ENCODE measurements around the gene NR3C1.

NR3C1 gene

GRCh38 chr5:143249851-143250250 is 153.6 kb downstream of the NR3C1 start:
- H3K9ac ChIP-seq (ENCODE audit: low read length): no peak overlapping the region
- no peak overlapping the region for H3K27ac ChIP-seq (ENCODE audit: low read depth, low read length)
- H3F3A ChIP-seq (ENCODE audit: insufficient read depth): no peaks in the 10 kb centered on the region
- no peaks in the 10 kb centered on the region for H4K20me1 ChIP-seq (ENCODE audit: low read depth, low read length)
- no peaks in the 10 kb centered on the region for H3K79me2 ChIP-seq (ENCODE audit: insufficient read depth, low read length)
- no peak overlapping the region for H2AFZ ChIP-seq (ENCODE audit: low read depth, low read length, severe bottlenecking)
- TF ChIP-seq CTCF (IDR thresholded peaks at IDR 0.05; ENCODE audit: insufficient read depth, low read length, poor library complexity, severe bottlenecking) (no peak), EZH2phosphoT487 (conservative IDR thresholded peaks at IDR 0.05; ENCODE audit: low read length) (no peak)
- no peaks in the 10 kb centered on the region for H3K36me3 ChIP-seq (ENCODE audit: low read length)
- H3K27me3 ChIP-seq (ENCODE audit: low read length): no peaks in the 10 kb centered on the region
- no peaks in the 10 kb centered on the region for H3K9me2 ChIP-seq (replicated peaks; ENCODE audit: insufficient read depth, low read length)
- H3K4me3 ChIP-seq (ENCODE audit: insufficient read depth, low read length, poor library complexity, severe bottlenecking): no peak overlapping the region
- no peaks in the 10 kb centered on the region for H3K9me3 ChIP-seq (ENCODE audit: insufficient read depth, low read length)
- H3K4me2 ChIP-seq (ENCODE audit: low read depth, low read length, poor library complexity, severe bottlenecking): no peak overlapping the region

- Histone ChIP-seq H3K9me2 (replicated peaks; ENCODE audit: insufficient read depth, low read length) (no peaks in the 10 kb centered on the region), H3K4me3 (ENCODE audit: insufficient read depth, low read length, poor library complexity, severe bottlenecking) (no peak overlapping the region), H3K79me2 (ENCODE audit: insufficient read depth, low read length) (no peaks in the 10 kb centered on the region), H3K27me3 (ENCODE audit: low read length) (no peaks in the 10 kb centered on the region), H3K9ac (ENCODE audit: low read length) (no peak overlapping the region), H3K27ac (ENCODE audit: low read depth, low read length) (no peak overlapping the region), H3K4me2 (ENCODE audit: low read depth, low read length, poor library complexity, severe bottlenecking) (no peak overlapping the region), H2AFZ (ENCODE audit: low read depth, low read length, severe bottlenecking) (no peak overlapping the region), H3K36me3 (ENCODE audit: low read length) (no peaks in the 10 kb centered on the region), H4K20me1 (ENCODE audit: low read depth, low read length) (no peaks in the 10 kb centered on the region), H3K9me3 (ENCODE audit: insufficient read depth, low read length) (no peaks in the 10 kb centered on the region), H3F3A (ENCODE audit: insufficient read depth) (no peaks in the 10 kb centered on the region)
- TF ChIP-seq EZH2phosphoT487 (conservative IDR thresholded peaks at IDR 0.05; ENCODE audit: low read length) (no peak), CTCF (IDR thresholded peaks at IDR 0.05; ENCODE audit: insufficient read depth, low read length, poor library complexity, severe bottlenecking) (no peak)
Measured at GRCh38 chr5:143248822-143249579, 154.5 kb downstream of the NR3C1 start.

GRCh38 chr5:143248391-143248790 is 155.1 kb downstream of the NR3C1 start:
- no peak overlapping the region for H2AFZ ChIP-seq (ENCODE audit: low read depth, low read length, severe bottlenecking)
- no peaks in the 10 kb centered on the region for H3K79me2 ChIP-seq (ENCODE audit: insufficient read depth, low read length)
- H3K4me2 ChIP-seq (ENCODE audit: low read depth, low read length, poor library complexity, severe bottlenecking): no peak overlapping the region
- no peaks in the 10 kb centered on the region for H3K36me3 ChIP-seq (ENCODE audit: low read length)
- H3K27me3 ChIP-seq (ENCODE audit: low read length): no peaks in the 10 kb centered on the region
- H4K20me1 ChIP-seq (ENCODE audit: low read depth, low read length): no peaks in the 10 kb centered on the region
- no peaks in the 10 kb centered on the region for H3K9me2 ChIP-seq (replicated peaks; ENCODE audit: insufficient read depth, low read length)
- H3F3A ChIP-seq (ENCODE audit: insufficient read depth): no peaks in the 10 kb centered on the region
- no peak overlapping the region for H3K9ac ChIP-seq (ENCODE audit: low read length)
- no peak overlapping the region for H3K4me3 ChIP-seq (ENCODE audit: insufficient read depth, low read length, poor library complexity, severe bottlenecking)
- H3K9me3 ChIP-seq (ENCODE audit: insufficient read depth, low read length): no peaks in the 10 kb centered on the region
- H3K27ac ChIP-seq (ENCODE audit: low read depth, low read length): no peak overlapping the region
- TF ChIP-seq CTCF (IDR thresholded peaks at IDR 0.05; ENCODE audit: insufficient read depth, low read length, poor library complexity, severe bottlenecking): no peak
- TF ChIP-seq EZH2phosphoT487 (conservative IDR thresholded peaks at IDR 0.05; ENCODE audit: low read length): no peak
